Progenitor cell of endocrine pancreas (in vitro differentiated cells): ENCODE data around the gene GCGR. TPM values are rescaled to one million over a fixed set of nuclear protein-coding genes. Genes with fewer than 3 reads are reported as not detected.

Experiments
- DNase-seq: peaks from one replicate; pipeline ENCODE4 v3.0.0; 2021; ENCODE audit warnings: low spot score; ENCODE audit not compliant: unreplicated experiment
- H3K27ac Mint-ChIP-seq: 2 replicates; pipeline ENCODE4 v1.8.0; 2021; ENCODE audit warnings: mild to moderate bottlenecking, moderate library complexity, mixed read lengths
- H3K27me3 Mint-ChIP-seq: 2 replicates; pipeline ENCODE4 v1.8.0; 2021; ENCODE audit warnings: mixed read lengths
- H3K36me3 Mint-ChIP-seq: 2 replicates; pipeline ENCODE4 v1.8.0; 2022; ENCODE audit warnings: mixed read lengths; ENCODE audit not compliant: insufficient read depth
- H3K4me1 Mint-ChIP-seq: 2 replicates; pipeline ENCODE4 v1.8.0; 2021; ENCODE audit warnings: low read depth, mixed read lengths
- H3K4me3 Mint-ChIP-seq: 2 replicates; pipeline ENCODE4 v1.8.0; 2021; ENCODE audit warnings: low read depth, mild to moderate bottlenecking, moderate library complexity, mixed read lengths
- H3K9me3 Mint-ChIP-seq: 2 replicates; pipeline ENCODE4 v1.8.0; 2021; ENCODE audit warnings: low read depth, mixed read lengths
- total RNA-seq: library from RNA; stranded (reverse); gene quantifications from 2 replicates; pipeline ENCODE4 v1.2.1, GENCODE V29; 2021
- TF ChIP-seq, protein P1 (sequence below): fragments of 200-600 bp; sonication (generic); IDR thresholded peaks from one replicate; pipeline ENCODE4 v1.5.0; 2021; ENCODE audit warnings: antibody characterized with exemption, mild to moderate bottlenecking; ENCODE audit not compliant: unreplicated experiment

Gene GCGR
- total RNA-seq, 1 donor from 2014 or later: 2.2 TPM

DNA sequence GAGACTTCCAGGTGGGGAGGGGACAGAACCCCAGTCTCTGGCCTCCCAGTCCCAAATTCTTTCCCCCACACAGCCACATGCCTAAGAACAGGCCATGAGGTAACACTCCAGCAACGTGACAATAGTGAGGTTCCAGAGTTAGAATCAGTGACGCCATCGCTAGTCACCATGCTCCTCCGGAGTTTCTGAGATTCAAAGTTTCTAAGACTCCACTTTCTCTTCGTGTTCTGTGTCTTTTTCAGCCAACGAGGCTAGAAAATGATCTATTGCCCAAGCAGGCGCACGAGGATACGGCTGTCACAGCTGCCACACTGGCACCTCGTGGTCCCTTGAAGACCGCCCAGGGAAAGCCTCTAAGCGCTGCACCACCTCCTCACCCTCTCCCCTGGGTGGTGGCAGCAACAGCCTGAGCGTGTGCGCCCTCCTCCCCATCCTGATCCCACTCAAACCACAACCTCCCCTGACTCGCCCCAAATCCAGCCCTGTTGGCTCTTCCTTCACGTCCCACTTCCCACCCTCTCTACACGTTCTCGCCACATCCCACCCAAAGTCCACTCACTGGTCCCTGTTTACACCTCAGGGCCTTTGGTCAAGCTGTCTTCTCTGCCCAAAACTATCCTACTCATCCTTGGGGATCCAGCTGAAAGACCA, 28.1 kb downstream of the GCGR start:
- Mint-ChIP-seq H3K27me3 (no peaks in the 10 kb centered on the region), H3K4me3 (peak overlapping the region; percentile 88), H3K36me3 (no peaks in the 10 kb centered on the region), H3K4me1 (peaks cover 12% of the 10 kb centered on the region), H3K27ac (peak overlapping the region; percentile 94), H3K9me3 (no peaks in the 10 kb centered on the region)
- TF ChIP-seq, protein P1, sequence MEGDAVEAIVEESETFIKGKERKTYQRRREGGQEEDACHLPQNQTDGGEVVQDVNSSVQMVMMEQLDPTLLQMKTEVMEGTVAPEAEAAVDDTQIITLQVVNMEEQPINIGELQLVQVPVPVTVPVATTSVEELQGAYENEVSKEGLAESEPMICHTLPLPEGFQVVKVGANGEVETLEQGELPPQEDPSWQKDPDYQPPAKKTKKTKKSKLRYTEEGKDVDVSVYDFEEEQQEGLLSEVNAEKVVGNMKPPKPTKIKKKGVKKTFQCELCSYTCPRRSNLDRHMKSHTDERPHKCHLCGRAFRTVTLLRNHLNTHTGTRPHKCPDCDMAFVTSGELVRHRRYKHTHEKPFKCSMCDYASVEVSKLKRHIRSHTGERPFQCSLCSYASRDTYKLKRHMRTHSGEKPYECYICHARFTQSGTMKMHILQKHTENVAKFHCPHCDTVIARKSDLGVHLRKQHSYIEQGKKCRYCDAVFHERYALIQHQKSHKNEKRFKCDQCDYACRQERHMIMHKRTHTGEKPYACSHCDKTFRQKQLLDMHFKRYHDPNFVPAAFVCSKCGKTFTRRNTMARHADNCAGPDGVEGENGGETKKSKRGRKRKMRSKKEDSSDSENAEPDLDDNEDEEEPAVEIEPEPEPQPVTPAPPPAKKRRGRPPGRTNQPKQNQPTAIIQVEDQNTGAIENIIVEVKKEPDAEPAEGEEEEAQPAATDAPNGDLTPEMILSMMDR: no peak
- no peak for DNase-seq

DNA sequence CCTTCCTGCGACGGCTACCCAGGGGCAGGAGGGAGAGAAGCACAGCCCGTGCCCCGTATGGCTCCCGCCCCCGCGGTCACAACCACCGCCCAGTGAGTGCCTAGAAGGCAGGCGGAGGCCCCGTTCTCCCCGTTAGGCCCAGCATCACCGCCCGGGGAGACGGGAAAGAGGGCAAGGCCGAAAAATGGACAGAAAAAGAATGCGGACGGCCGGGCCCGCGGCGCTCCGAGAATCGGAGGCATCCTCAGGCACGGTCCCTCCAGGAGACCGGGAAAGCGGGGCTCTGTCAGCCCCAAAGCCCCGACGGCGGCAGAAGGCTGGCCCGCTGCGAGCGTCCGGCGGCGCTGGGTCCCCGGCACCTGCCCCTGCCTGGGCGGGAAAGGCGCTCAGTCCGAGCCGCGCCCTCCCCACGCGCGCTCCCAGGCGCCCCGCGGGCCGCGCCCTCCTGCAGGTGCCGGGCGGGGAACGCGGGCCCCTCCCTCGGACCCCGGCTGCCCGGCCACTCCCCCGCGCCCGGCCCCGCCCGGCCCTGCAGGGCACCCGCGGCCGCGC, 28.7 kb downstream of the GCGR start:
- H3K4me3 Mint-ChIP-seq: peak overlapping the region; percentile 88
- DNase-seq: peak; percentile 24
- peak overlapping the region; percentile 94 for H3K27ac Mint-ChIP-seq
- peaks cover 12% of the 10 kb centered on the region for H3K4me1 Mint-ChIP-seq
- no peaks in the 10 kb centered on the region for H3K9me3 Mint-ChIP-seq
- H3K36me3 Mint-ChIP-seq: no peaks in the 10 kb centered on the region
- H3K27me3 Mint-ChIP-seq: no peaks in the 10 kb centered on the region
- TF ChIP-seq, protein P1: no peak

DNA sequence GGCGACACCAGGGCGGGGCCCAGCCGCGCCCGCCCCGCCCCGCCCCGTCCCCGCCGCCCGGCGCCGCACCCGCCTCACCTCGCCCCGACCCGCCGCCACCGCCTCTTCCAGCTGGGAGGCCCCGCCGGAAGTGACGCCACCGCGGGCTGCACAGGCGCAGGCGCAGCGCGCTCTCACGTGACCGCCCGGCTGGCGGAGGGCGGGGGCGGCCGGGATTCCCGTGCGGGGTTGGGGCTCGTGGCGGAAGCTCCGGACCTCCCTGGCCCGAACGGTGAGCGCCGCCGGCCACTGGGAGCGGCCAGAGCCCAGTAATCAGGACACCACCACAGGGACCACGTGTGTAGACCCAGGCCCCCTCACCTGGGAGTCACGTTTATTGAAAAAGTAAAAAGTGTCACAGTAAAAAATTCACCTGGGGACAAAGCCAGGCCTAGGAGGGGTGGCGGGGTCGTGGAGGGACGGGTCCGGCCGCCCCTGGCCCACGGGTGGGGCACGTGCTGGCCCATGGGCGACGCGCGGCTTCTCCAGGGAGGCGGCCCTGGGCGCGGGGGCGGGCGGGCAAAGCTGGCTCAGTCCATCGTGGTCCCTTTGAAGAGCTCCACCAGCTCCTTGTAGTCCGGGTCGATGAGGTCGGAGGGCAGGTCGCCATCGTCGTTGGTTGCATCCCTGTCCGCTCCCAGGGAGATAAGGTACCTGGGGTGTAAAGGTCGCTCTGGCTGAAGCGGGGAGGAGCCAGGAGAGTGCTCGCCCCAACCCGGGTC, 29.4 kb downstream of the GCGR start, which contains the start of gene MCRIP1:
MCRIP1 (minus strand) TSS at position 132 of the 761 bp plus-strand sequence. CDS start 8,785 bp downstream, outside the sequence.
- TF ChIP-seq, protein P1: no peak
- peak; percentile 94 for DNase-seq
- Mint-ChIP-seq H3K27me3 (no peaks in the 10 kb centered on the region), H3K9me3 (no peaks in the 10 kb centered on the region), H3K4me3 (peak within 1 kb of the TSS; percentile 88), H3K4me1 (peaks cover 12% of the 10 kb centered on the region), H3K36me3 (no peaks in the 10 kb centered on the region), H3K27ac (peak within 1 kb of the TSS; percentile 96)

DNA sequence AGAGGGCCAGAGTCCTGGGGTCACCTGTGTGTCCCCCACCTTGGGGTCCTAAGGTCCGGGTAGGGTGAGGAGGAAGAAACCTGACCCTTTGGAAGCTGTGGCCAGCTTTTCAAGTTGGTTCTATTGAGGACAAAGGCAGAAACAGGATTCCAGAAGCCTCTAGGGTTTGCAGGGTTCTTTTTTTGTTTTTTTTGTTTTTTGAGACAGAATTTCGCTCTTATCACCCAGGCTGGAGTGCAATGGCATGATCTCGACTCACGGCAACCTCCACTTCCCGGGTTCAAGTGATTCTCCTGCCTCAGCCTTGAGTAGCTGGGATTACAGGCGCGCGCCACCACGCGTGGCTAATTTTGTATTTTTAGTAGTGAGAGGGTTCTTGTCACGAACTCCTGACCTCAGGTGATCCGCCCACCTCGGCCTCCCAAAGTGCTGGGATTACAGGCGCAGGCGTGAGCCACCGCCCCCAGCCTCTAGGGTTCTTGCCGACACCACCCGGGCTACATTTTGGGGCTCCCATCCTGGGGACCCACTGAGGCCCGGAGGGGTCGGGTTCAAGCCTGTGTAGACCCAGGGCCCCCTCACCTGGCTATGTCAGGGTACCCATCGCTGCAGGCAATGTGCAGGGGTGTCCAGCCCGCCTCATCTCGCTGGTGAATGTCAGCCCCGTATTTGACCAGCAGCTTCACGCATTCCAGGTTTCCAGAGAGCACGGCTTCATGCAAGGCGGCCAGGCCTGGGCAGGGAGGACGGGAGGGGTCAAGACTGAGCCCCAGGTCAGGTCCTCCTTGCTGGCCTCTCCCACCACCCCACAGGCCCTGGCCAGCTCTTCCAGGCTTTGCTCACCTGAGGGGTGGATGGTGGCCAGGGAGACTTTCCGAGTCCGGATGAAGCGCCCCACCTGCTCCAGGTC, 30.2 kb downstream of the GCGR start:
- Mint-ChIP-seq H3K27ac (peak overlapping the region; percentile 96), H3K36me3 (no peaks in the 10 kb centered on the region), H3K4me1 (peaks cover 10% of the 10 kb centered on the region), H3K27me3 (no peaks in the 10 kb centered on the region), H3K4me3 (peak overlapping the region; percentile 80), H3K9me3 (no peaks in the 10 kb centered on the region)
- TF ChIP-seq, protein P1: no peak
- no peak for DNase-seq
